HG03139 (cell line): ENCODE results near the gene RAD21L1.

Experiments
- ATAC-seq: cut with Tn5 transposase; IDR thresholded peaks from one replicate; pipeline ENCODE4 v1.9.1; 2021; ENCODE audit not compliant: unreplicated experiment

The RAD21L1 gene

GRCh38 chr20:1293641-1294379 lies 68.0 kb downstream of the RAD21L1 start:
- ATAC-seq: no peak

DNA sequence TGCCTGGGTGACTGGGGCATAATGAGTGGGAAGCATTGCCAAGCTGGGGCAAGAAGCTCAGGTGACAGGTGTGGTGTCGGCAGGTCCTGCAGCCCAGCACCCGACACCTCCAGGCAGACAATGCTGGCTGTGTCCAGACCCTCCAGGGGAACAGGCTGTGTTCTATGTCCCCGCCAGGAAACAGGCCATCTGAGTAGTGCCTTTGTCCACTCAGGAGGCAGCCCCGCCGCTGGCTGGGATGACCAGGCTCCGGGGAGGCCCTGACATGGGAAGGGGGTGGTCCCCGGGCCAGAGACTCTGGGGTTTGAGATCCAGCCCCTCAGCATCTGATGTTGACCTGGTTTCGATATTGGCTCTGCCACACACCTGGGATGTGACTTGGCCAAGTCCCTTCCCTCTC lies 68.7 kb downstream of the RAD21L1 start:
- ATAC-seq: no peak

GRCh38 chr20:1295276-1295930 lies 69.6 kb downstream of the RAD21L1 start:
- ATAC-seq: no peak

- no peak for ATAC-seq
Measured at GRCh38 chr20:1296117-1296610, 70.3 kb downstream of the RAD21L1 start.

- no peak for ATAC-seq
Measured at GRCh38 chr20:1296922-1297321, 71.1 kb downstream of the RAD21L1 start.

DNA sequence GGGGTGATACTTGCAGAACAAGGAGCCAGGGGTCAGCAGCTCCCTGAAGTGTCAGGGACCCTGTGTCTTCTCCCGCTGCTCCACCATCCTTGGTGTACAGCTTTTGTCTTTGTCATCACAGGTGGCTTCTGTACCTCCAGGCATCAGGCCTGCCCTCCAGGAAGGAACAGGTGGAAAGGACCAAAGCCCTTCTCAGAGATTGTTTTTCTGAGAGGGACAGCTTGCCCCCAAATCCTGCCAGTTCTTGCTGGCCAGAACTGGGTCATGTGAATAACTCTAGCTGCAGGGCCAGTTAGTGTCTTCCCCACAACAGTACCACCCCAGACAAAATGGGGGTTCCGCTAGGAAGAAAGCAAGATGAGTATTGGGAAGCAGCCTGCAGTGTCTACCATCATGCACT lies 71.6 kb downstream of the RAD21L1 start:
- no peak for ATAC-seq

- ATAC-seq: no peak
Measured at GRCh38 chr20:1298166-1298565, 72.3 kb downstream of the RAD21L1 start.

GRCh38 chr20:1298888-1299511 lies 73.2 kb downstream of the RAD21L1 start:
- no peak for ATAC-seq

DNA sequence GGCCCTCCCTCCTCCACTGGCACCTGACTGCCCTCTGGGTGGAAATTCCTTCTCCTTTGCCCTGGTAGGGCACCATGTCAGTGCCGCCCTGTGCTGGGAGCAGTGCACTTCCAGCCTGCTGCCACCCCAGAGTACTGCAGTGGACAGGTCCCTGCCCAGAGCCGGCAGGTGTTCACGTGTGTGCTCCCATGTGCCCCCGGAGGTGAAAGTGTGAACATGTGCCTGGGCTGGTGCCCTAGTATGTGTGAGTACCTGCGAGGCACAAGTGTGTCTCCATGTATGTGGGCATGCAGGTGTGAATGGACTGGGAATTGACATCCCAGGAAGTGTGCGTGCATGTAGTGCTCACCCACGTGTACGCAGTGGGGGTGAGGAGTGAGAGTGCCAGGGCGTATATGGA lies 73.7 kb downstream of the RAD21L1 start:
- no peak for ATAC-seq

GRCh38 chr20:1300083-1300840 lies 74.4 kb downstream of the RAD21L1 start:
- ATAC-seq: no peak

DNA sequence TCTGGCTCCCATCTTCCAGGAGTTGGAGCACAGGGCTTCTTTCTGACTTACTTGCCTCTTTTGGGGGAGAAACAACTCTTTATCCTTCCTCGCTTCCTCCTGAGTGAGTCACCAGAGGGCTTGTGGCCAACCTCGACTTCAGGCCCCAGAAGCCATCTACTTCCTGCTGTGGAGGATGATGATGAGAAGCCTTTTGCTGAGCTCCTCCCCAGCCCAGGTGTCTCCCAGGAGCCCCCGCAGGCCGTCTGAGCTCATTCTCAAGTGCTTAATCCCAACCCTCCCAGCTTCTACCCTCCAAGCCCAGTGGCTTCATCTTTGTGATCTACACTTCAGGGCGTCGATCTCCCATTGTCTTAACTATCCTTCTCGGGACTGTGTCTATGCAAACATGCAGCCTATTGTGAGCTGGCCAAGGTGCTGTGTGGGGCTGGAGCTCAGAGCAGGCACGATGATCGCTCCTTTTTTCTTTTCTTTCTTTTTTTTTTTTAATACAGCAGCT lies 75.2 kb downstream of the RAD21L1 start:
- no peak for ATAC-seq

DNA sequence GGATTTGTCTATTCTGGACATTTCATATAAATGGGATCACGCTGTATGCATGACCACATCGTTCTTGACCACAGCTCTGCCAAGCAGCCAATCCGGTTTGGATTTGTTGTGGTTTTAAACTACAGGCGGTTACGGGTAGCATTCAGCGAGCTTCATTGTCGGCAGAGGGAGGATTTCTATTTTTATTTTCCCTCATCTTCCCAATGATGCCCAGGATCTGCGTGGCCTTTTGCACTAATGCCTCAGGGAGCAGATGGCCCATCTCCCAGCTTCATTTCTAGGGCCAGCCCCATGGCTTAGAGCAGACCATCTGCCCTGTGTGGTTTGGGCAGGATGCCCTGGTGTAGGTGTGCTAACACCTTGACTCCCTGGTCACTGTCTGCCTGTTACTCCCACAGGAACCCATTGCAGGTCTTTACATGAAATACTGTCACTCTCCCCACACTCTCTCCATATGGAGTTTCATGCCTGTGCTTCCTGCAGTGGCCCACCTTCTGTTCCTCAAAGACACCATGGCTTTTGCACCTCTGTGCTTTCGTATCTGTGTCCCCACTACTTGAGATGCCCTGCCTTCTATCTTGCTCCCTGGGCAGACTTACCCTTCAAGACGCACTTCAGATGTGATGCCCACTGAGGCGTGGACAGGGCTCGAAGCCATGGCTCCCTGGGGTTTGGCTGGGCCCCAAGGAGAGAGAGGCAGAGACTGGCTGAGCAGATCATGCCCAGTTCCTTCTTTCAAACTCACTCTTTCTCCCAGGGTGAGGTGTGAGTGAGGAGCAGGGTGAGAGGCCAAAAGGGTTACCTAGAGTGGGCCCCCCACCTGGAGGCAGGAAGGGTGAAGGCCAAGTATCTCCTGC lies 77.1 kb downstream of the RAD21L1 start:
- no peak for ATAC-seq

- no peak for ATAC-seq
Measured at GRCh38 chr20:1304710-1305515, 79.1 kb downstream of the RAD21L1 start.
